HepG2 (cell line): ENCODE results near the gene NCOA6. TPM values are rescaled to one million over a fixed set of nuclear protein-coding genes. Genes with fewer than 3 reads are reported as not detected.

Experiments
- ATAC-seq: fragments of 200-7000 bp; cut with Tn5 transposase; 3 replicates; pipeline ENCODE4 v1.9.1; 2020; ENCODE audit warnings: mild to moderate bottlenecking, moderate library complexity
- BruUV-seq: library from RNA; stranded (reverse); fragments of 400-500 nt; replicated peaks from 2 replicates; lab custom pipeline; 2021; lab: Mats Ljungman, UMichigan
- CTCF ChIA-PET: fragments of 300-600 bp; formaldehyde crosslinking; extraction: SDS; loops from one replicate; lab custom pipeline; 2021; ENCODE audit warnings: low total read pairs, inconsistent platforms, low intra/inter-chr PET ratio; lab: Yijun Ruan, JAX
- POLR2A ChIA-PET: fragments of 350-600 bp; sonication (Branson Sonifier 250); formaldehyde crosslinking; loops from one replicate; lab custom pipeline; 2020; ENCODE audit warnings: antibody characterized with exemption, inconsistent platforms; lab: Yijun Ruan, JAX
- DNase-seq: peaks from one replicate; pipeline ENCODE4 v3.0.0-alpha.2; 2015; ENCODE audit warnings: low spot score
- FAIRE-seq: peaks from 3 replicates; lab custom pipeline; 2011; peaks lifted over from hg19 to GRCh38; lab: Jason Lieb, UNC
- H2AFZ ChIP-seq: one replicate; pipeline ENCODE4 v1.6.1; 2011; ENCODE audit warnings: low read length, inconsistent platforms
- H3K27ac ChIP-seq: fragments of 300-600 bp; 3 replicates; pipeline ENCODE4 v1.8.0; 2011; ENCODE audit warnings: mixed run types, mild to moderate bottlenecking, mixed read lengths, low read length, inconsistent platforms; ENCODE audit not compliant: insufficient read depth; ENCODE audit errors: extremely low read length
- H3K27me3 ChIP-seq, 2 experiments: fragments of 200-600 bp in 1 of 2; 2 replicates in 1 of 2; 3 replicates in 1 of 2; pipeline versions ENCODE4 v1.6.0 to v1.8.0; 2011; ENCODE audit warnings: low read length in 2 of 2, mild to moderate bottlenecking in 2 of 2, moderate library complexity in 2 of 2, inconsistent platforms in 1 of 2; ENCODE audit not compliant: insufficient read depth in 2 of 2, control insufficient read depth in 1 of 2
- H3K36me3 ChIP-seq, 2 experiments: fragments of 200-600 bp in 1 of 2; replicated peaks in 1 of 2; 2 replicates in 1 of 2; 3 replicates in 1 of 2; pipeline versions ENCODE4 v1.5.1 to v1.8.0; 2011; ENCODE audit warnings: low read length in 2 of 2, inconsistent platforms in 1 of 2; ENCODE audit not compliant: insufficient read depth in 2 of 2, control insufficient read depth in 1 of 2
- H3K4me1 ChIP-seq: 2 replicates; pipeline ENCODE4 v1.5.1; 2012; ENCODE audit warnings: low read length, inconsistent platforms; ENCODE audit not compliant: insufficient read depth
- H3K4me2 ChIP-seq: 2 replicates; pipeline ENCODE4 v1.6.0; 2011; ENCODE audit warnings: low read depth, low read length, inconsistent platforms
- H3K4me3 ChIP-seq, 3 experiments: fragments of 200-600 bp in 1 of 3; sonication (generic), shearing (Covaris generic) in 1 of 3; replicated peaks in 1 of 3; 2 replicates each; pipeline ENCODE4 v1.5.1; 2011 to 2016; ENCODE audit warnings: low read length in 3 of 3, inconsistent platforms in 2 of 3, low read depth in 2 of 3, mild to moderate bottlenecking in 2 of 3, control low read depth in 1 of 3, mixed read lengths in 1 of 3; ENCODE audit not compliant: insufficient read depth in 1 of 3
- H3K79me2 ChIP-seq: one replicate; pipeline ENCODE4 v1.6.1; 2011; ENCODE audit warnings: low read length, inconsistent platforms; ENCODE audit not compliant: insufficient read depth
- H3K9ac ChIP-seq: 2 replicates; pipeline ENCODE4 v1.6.0; 2011; ENCODE audit warnings: mild to moderate bottlenecking, low read depth, low read length, inconsistent platforms; ENCODE audit not compliant: insufficient read depth
- H3K9me3 ChIP-seq: 2 replicates; pipeline ENCODE4 v1.5.1; 2012; ENCODE audit warnings: mild to moderate bottlenecking, low read length
- H4K20me1 ChIP-seq: 2 replicates; pipeline ENCODE4 v1.6.0; 2011; ENCODE audit warnings: inconsistent platforms, mild to moderate bottlenecking, low read length, moderate library complexity; ENCODE audit not compliant: insufficient read depth
- CC2D1A ChIP-seq: sonication (generic); formaldehyde crosslinking; IDR thresholded peaks from 2 replicates; pipeline ENCODE4 v1.8.1; 2023; ENCODE audit warnings: mild to moderate bottlenecking, missing genetic modification reagents
- GRHL1 ChIP-seq: sonication (generic); formaldehyde crosslinking; conservative IDR thresholded peaks from 2 replicates; pipeline ENCODE4 v1.8.0; 2022; ENCODE audit warnings: missing genetic modification reagents
- KLF11 ChIP-seq: IDR thresholded peaks from 2 replicates; pipeline ENCODE4 v1.6.1; 2016; ENCODE audit warnings: missing compliant biosample characterization
- KMT2A ChIP-seq: sonication (generic); formaldehyde crosslinking; IDR thresholded peaks from 2 replicates; pipeline ENCODE4 v1.4.0; 2020; ENCODE audit warnings: missing genetic modification reagents
- NR3C1 ChIP-seq: sonication (generic); formaldehyde crosslinking; IDR thresholded peaks from 2 replicates; pipeline ENCODE4 v1.4.0; 2020; ENCODE audit warnings: missing genetic modification reagents
- PAF1 ChIP-seq: IDR thresholded peaks from 2 replicates; pipeline ENCODE4 v1.6.1; 2016; ENCODE audit warnings: missing genetic modification reagents, missing compliant biosample characterization
- POLR2AphosphoS2 ChIP-seq: IDR thresholded peaks from 2 replicates; pipeline ENCODE4 v1.6.1; 2011; ENCODE audit warnings: low read depth, low read length, improper control_type of control experiment
- THYN1 ChIP-seq: sonication (generic); formaldehyde crosslinking; IDR thresholded peaks from 2 replicates; pipeline ENCODE4 v1.8.1; 2023; ENCODE audit warnings: low read depth, mild to moderate bottlenecking, moderate library complexity, missing genetic modification reagents, borderline replicate concordance
- ZFP1 ChIP-seq: IDR thresholded peaks from 2 replicates; pipeline ENCODE4 v1.6.1; 2016
- ZFP36L1 ChIP-seq: sonication (generic); formaldehyde crosslinking; IDR thresholded peaks from 2 replicates; pipeline ENCODE4 v1.8.0; 2022; ENCODE audit warnings: mild to moderate bottlenecking, missing genetic modification reagents, moderate library complexity
- ZFP37 ChIP-seq: sonication (generic); formaldehyde crosslinking; IDR thresholded peaks from 2 replicates; pipeline ENCODE4 v1.4.0; 2020; ENCODE audit warnings: missing genetic modification reagents, borderline replicate concordance
- ZNF124 ChIP-seq: sonication (generic); formaldehyde crosslinking; IDR thresholded peaks from 2 replicates; pipeline ENCODE4 v1.4.0; 2020; ENCODE audit warnings: missing genetic modification reagents
- ZNF282 ChIP-seq: fragments of 450-650 bp; IDR thresholded peaks from 2 replicates; pipeline ENCODE4 v1.6.1; 2018; ENCODE audit not compliant: partially characterized antibody
- in situ Hi-C: cut with HindIII; loops from 2 replicates; pipeline ENCODE4 v1.10.0; 2017; ENCODE audit warnings: low pct_unique_long_range_greater_than_20kb; ENCODE audit not compliant: extremely low pct_ligation_motif_present
- intact Hi-C: fragments of 100-400 bp; cut with micrococcal nuclease; formaldehyde crosslinking; loops from one replicate; pipeline ENCODE4 v1.10.0; 2022; ENCODE audit not compliant: unreplicated experiment
- polyA plus RNA-seq, 8 experiments: library from polyadenylated mRNA; depleted of rRNA in 3 of 8; stranded (reverse) in 7 of 8; unstranded in 1 of 8; fragments of >200 nt; fragmentation: Illumina TruSeq in 4 of 8; extraction: Trizol in 4 of 8; gene quantifications; 2 replicates each; pipeline versions ENCODE4 v1.2.1 to v1.2.3, GENCODE V29; 2011 to 2016; ENCODE audit warnings: low read depth in 4 of 8, missing spikeins in 1 of 8, mixed read lengths in 1 of 8; ENCODE audit not compliant: insufficient read depth in 1 of 8
- total RNA-seq, 5 experiments: library from RNA; depleted of rRNA; stranded (reverse); fragments of >200 nt; fragmentation: Illumina TruSeq; extraction: Trizol; gene quantifications; 2 replicates each; pipeline ENCODE4 v1.2.3, GENCODE V29; 2016; ENCODE audit warnings: low read depth in 1 of 5
- TF ChIP-seq, protein P1 (sequence below): sonication (generic); formaldehyde crosslinking; IDR thresholded peaks from 2 replicates; pipeline ENCODE4 v1.4.0; 2020; ENCODE audit warnings: missing genetic modification reagents
- TF ChIP-seq, protein P2 (sequence below): sonication (generic); formaldehyde crosslinking; IDR thresholded peaks from 2 replicates; pipeline ENCODE4 v1.4.0; 2020; ENCODE audit warnings: missing genetic modification reagents, borderline replicate concordance

The NCOA6 gene
- total and polyA plus RNA-seq, 2 of the 13 experiments (the other 11 are each of a cell fraction or from before 2014, with no cell fraction given) = 11.2 to 29.3 TPM

DNA sequence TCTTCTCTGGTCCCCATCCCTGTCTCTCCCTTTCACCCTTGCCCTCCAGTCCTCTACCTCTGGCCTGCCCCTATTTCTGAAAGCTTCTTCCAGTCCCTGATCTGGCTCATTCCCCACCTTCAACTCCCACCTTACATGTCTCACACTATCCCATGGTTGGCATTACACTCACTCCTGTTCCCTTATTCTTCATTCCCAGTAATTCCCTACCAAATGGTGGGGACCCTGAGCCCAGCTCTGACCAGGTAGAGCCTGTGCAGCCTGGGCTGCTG lies 114.9 kb downstream of the NCOA6 start:
- ChIA-PET CTCF (no interaction called here), POLR2A (interaction anchor here (1.2 kb wide), 1 partner anchor 89 kb away, joined by 3 read pairs; no protein-coding TSS in a partner anchor)
- no peak overlapping the region for H2AFZ ChIP-seq
- H3K9me3 ChIP-seq = no peaks in the 10 kb centered on the region
- no TSS peak for BruUV-seq
- ATAC-seq (no peak), DNase-seq (no peak), FAIRE-seq (no peak)
- H3K79me2 ChIP-seq = peaks cover 8% of the 10 kb centered on the region
- no peak overlapping the region for H3K4me3 ChIP-seq
- intact Hi-C loops (no loop called here), in situ Hi-C loops (loop anchor here (5.0 kb wide), 1 partner anchor 173 kb away; no protein-coding TSS in a partner anchor)
- no peaks in the 10 kb centered on the region for H4K20me1 ChIP-seq
- H3K27ac ChIP-seq = peak overlapping the region; percentile 15
- peaks cover 2 to 11% of the 10 kb centered on the region in 2 experiments; a peak in 4 of 5 replicates for H3K36me3 ChIP-seq
- no peaks in the 10 kb centered on the region for H3K27me3 ChIP-seq
- no peak overlapping the region for H3K9ac ChIP-seq
- H3K4me1 ChIP-seq = peaks cover 79% of the 10 kb centered on the region
- H3K4me2 ChIP-seq = no peak overlapping the region
- TF ChIP-seq CC2D1A (no peak), NR3C1 (CRISPR knock-in tag) (no peak), KMT2A (CRISPR knock-in tag) (no peak), ZFP37 (CRISPR knock-in tag) (no peak), GRHL1 (no peak), ZFP36L1 (CRISPR knock-in tag) (no peak), PAF1 (CRISPR knock-in tag) (peak; percentile 56; the same call in 1 of the 2 replicates), POLR2AphosphoS2 (peak; percentile 67; the same call in 1 of the 2 replicates), ZFP1 (CRISPR knock-in tag) (no peak), ZNF124 (CRISPR knock-in tag) (no peak), THYN1 (CRISPR knock-in tag) (no peak), KLF11 (no peak), ZNF282 (peak; percentile 6)
- TF ChIP-seq, protein P1, sequence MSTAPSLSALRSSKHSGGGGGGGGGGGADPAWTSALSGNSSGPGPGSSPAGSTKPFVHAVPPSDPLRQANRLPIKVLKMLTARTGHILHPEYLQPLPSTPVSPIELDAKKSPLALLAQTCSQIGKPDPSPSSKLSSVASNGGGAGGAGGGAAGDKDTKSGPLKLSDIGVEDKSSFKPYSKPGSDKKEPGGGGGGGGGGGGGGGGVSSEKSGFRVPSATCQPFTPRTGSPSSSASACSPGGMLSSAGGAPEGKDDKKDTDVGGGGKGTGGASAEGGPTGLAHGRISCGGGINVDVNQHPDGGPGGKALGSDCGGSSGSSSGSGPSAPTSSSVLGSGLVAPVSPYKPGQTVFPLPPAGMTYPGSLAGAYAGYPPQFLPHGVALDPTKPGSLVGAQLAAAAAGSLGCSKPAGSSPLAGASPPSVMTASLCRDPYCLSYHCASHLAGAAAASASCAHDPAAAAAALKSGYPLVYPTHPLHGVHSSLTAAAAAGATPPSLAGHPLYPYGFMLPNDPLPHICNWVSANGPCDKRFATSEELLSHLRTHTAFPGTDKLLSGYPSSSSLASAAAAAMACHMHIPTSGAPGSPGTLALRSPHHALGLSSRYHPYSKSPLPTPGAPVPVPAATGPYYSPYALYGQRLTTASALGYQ (CRISPR knock-in tag) = no peak
- TF ChIP-seq, protein P2, sequence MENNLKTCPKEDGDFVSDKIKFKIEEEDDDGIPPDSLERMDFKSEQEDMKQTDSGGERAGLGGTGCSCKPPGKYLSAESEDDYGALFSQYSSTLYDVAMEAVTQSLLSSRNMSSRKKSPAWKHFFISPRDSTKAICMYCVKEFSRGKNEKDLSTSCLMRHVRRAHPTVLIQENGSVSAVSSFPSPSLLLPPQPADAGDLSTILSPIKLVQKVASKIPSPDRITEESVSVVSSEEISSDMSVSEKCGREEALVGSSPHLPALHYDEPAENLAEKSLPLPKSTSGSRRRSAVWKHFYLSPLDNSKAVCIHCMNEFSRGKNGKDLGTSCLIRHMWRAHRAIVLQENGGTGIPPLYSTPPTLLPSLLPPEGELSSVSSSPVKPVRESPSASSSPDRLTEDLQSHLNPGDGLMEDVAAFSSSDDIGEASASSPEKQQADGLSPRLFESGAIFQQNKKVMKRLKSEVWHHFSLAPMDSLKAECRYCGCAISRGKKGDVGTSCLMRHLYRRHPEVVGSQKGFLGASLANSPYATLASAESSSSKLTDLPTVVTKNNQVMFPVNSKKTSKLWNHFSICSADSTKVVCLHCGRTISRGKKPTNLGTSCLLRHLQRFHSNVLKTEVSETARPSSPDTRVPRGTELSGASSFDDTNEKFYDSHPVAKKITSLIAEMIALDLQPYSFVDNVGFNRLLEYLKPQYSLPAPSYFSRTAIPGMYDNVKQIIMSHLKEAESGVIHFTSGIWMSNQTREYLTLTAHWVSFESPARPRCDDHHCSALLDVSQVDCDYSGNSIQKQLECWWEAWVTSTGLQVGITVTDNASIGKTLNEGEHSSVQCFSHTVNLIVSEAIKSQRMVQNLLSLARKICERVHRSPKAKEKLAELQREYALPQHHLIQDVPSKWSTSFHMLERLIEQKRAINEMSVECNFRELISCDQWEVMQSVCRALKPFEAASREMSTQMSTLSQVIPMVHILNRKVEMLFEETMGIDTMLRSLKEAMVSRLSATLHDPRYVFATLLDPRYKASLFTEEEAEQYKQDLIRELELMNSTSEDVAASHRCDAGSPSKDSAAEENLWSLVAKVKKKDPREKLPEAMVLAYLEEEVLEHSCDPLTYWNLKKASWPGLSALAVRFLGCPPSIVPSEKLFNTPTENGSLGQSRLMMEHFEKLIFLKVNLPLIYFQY (CRISPR knock-in tag) = no peak
